ENCODE measurements around the gene CLCN7. TPM values are rescaled to one million over a fixed set of nuclear protein-coding genes. Genes with fewer than 3 reads are reported as not detected.

CLCN7 gene
- total RNA-seq, 2 donors from 2014 or later = 19.4 to 31.7 TPM

- no peak overlapping the region for H3K27ac ChIP-seq
- peaks cover 0 to 7% of the 10 kb centered on the region in 2 donors for H3K4me1 ChIP-seq
- peaks cover 41% of the 10 kb centered on the region for H3K36me3 ChIP-seq
- H3K9me3 ChIP-seq = no peaks in the 10 kb centered on the region
- TF ChIP-seq CTCF (IDR thresholded peaks at IDR 0.05) = no peak
- DNase-seq (ENCODE audit: low spot score) = no peak
- no peaks in the 10 kb centered on the region for H3K27me3 ChIP-seq
- H3K4me3 ChIP-seq = no peak overlapping the region
Measured at GRCh38 chr16:1403036-1403435, 71.8 kb downstream of the CLCN7 start.

GRCh38 chr16:1401758-1402154 is 73.1 kb downstream of the CLCN7 start:
- no peaks in the 10 kb centered on the region for H3K4me1 ChIP-seq
- no peaks in the 10 kb centered on the region for H3K9me3 ChIP-seq
- no peak for TF ChIP-seq CTCF (IDR thresholded peaks at IDR 0.05)
- H3K4me3 ChIP-seq = no peak overlapping the region
- no peak overlapping the region for H3K27ac ChIP-seq
- H3K27me3 ChIP-seq = no peaks in the 10 kb centered on the region
- peaks cover 44% of the 10 kb centered on the region for H3K36me3 ChIP-seq
- DNase-seq (ENCODE audit: low spot score) = no peak

GRCh38 chr16:1401061-1401757 is 73.6 kb downstream of the CLCN7 start:
- no peak for DNase-seq (ENCODE audit: low spot score)
- no peaks in the 10 kb centered on the region for H3K27me3 ChIP-seq
- no peaks in the 10 kb centered on the region for H3K4me1 ChIP-seq
- no peaks in the 10 kb centered on the region for H3K9me3 ChIP-seq
- H3K36me3 ChIP-seq = peaks cover 44% of the 10 kb centered on the region
- TF ChIP-seq CTCF (IDR thresholded peaks at IDR 0.05) = no peak
- H3K27ac ChIP-seq = no peak overlapping the region
- H3K4me3 ChIP-seq = no peak overlapping the region

GRCh38 chr16:1398826-1399581 is 75.8 kb downstream of the CLCN7 start:
- no peaks in the 10 kb centered on the region for H3K27me3 ChIP-seq
- H3K9me3 ChIP-seq = no peaks in the 10 kb centered on the region
- no peak for TF ChIP-seq CTCF (IDR thresholded peaks at IDR 0.05)
- no peaks in the 10 kb centered on the region for H3K4me1 ChIP-seq
- H3K27ac ChIP-seq = no peak overlapping the region
- H3K4me3 ChIP-seq = no peak overlapping the region
- no peak for DNase-seq (ENCODE audit: low spot score)
- peaks cover 44% of the 10 kb centered on the region for H3K36me3 ChIP-seq

- no peak for DNase-seq (ENCODE audit: low spot score)
- TF ChIP-seq CTCF (IDR thresholded peaks at IDR 0.05) = no peak
- H3K4me3 ChIP-seq = no peak overlapping the region
- H3K4me1 ChIP-seq = no peaks in the 10 kb centered on the region
- no peaks in the 10 kb centered on the region for H3K9me3 ChIP-seq
- H3K27me3 ChIP-seq = no peaks in the 10 kb centered on the region
- peaks cover 51% of the 10 kb centered on the region for H3K36me3 ChIP-seq
- H3K27ac ChIP-seq = no peak overlapping the region
Measured at GRCh38 chr16:1398351-1398750, 76.5 kb downstream of the CLCN7 start.
